HG03442 (cell line): ENCODE data around the gene IFRD2.
"Not testable (repeated sequence)": the region's sequence is repeated elsewhere in the genome, so short reads cannot be mapped to it uniquely, and the experiment has no call there.

ENCODE experiments used
- ATAC-seq: cut with Tn5 transposase; IDR thresholded peaks from one replicate; pipeline ENCODE4 v1.9.1; 2021; ENCODE audit warnings: mild to moderate bottlenecking, moderate library complexity; ENCODE audit not compliant: unreplicated experiment

The IFRD2 gene

GRCh38 chr3:50268703-50269451, 23.4 kb downstream of the IFRD2 start, which contains the start of gene SEMA3B:
Gene SEMA3B, plus strand, starts transcription at chr3:50269147. Its CDS starts 94 bp downstream, at chr3:50269241.
- ATAC-seq, result no peak

DNA sequence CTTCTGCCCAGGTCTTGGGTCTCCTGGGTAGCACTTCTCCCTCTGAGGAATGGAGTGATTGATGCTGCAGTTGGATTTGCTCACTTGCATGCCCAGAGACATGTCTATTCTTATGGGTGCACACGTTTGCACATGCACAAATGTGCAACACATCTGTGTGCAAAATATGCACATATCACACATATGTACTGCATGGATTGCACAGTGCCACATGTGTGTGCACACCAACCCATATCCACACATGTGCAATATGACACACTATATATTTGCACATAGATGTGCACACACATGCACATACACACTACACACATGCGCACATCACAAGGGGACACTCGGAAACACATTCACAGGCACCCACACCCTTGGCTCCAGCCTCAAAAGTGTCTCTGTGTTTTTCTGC, 24.0 kb downstream of the IFRD2 start:
- ATAC-seq, result no peak

- no peak for ATAC-seq
Observed at GRCh38 chr3:50267280-50267913, 24.8 kb downstream of the IFRD2 start.

DNA sequence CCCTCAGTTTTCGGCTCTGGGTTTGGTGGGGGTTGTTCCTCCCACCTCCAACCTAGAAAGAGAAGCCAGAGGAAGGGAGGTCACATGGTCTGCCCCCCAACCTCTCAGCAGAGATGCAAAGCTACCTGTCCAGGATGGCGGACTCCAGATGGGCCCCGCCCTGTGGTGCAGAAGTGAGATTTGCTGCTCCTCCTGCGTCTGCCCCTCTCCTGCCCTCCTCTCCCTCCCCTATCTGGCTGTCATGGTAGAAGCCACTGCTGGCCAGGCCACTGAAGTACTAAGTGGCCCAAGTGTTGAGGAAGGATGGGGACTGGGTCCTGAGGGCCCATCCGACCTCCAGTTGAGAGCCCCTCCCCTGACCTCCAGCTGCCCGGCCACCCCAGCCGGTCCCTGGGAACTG, 25.4 kb downstream of the IFRD2 start:
- no peak for ATAC-seq

DNA sequence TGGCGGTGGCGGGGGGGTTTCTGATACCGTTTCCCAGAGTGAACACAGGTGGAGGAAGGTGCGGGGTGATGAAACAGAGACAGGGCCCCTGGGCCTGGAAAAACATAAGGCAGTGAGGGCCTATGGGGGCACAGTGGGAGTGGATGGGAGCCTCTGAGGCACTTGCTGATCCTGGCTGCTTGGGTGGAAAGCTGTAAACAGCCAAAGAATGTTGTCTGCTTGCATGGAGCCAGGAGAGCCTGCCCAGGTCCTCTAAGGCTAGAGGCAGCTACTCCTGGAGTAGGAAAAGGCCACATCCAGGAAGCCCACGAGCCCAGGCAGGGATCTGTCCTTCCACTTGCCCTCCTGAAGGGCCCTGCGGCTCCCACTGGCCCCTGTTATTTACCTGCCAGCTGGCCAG, 26.2 kb downstream of the IFRD2 start:
- no peak for ATAC-seq

DNA sequence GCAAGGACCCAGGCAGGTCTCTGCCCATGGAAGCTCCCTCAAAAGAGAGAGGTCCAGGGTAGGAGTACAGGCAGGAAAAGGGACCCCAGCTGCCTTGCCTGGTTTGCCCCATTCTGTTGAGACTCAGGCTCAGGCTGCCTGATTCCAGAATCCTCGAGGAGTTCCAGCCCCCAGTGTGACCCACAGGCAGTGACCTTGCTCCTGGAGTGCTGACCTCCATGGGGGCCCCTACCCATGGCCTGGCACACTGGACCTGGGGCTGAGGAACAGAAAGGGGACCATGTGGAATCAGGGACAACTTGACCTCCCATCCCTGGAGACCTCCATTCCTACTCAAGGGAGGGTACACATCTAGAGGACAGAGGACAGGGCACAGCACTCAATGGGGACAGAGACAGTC, 26.7 kb downstream of the IFRD2 start:
- no peak for ATAC-seq

GRCh38 chr3:50264964-50265485, 27.2 kb downstream of the IFRD2 start:
- ATAC-seq, result no peak

DNA sequence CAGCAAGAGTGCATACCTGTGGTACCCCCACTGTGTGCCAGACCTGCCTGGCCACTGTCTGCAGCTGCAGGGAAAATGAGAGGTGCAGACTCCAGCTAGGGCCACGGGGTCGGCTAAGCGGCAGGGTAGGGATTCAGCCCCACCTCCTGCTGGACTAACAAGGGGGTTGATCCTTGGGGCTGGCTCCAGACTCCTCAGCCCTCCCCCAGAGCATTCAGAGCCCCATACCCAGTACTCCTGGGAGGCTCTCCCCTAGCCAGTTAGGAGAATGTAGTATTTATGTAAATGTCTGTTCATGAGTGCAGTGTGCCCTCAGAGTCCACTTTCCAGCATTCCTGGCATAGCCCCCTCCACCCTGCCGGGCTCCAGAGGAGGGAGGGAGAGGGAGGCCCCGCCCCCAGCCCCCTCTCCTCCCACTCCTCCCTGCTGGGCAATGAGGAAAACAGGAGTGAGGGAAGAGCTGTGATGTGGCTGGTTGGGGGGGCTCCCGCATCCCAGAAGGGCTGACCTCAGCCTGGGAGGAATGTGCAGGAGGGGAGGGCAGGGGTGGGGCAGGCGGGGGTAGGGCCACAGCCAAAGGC, 27.8 kb downstream of the IFRD2 start:
- no peak for ATAC-seq

- ATAC-seq, result no peak
Observed at GRCh38 chr3:50263478-50264382, 28.5 kb downstream of the IFRD2 start.

DNA sequence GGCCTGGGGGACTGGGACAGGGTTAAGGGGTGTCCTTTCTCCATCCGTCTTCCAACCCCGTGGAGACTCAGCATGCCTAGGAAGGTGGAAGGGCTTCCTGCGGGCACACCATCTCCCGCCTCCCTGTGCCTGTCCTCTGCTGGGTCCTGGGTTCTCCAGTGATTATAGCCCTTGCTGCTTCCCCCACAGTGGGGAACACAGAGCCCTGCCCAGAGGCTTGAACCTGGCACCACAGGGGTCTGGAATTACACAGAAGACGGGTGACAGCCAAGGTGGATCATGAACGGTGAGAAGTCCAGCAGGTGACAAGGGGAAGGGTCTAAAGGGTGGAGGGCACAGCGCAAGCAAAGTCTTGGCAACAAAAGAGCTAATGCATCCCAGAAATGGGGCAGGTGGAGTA, 29.5 kb downstream of the IFRD2 start:
- no peak for ATAC-seq

- not testable (repeated sequence) for ATAC-seq
Observed at GRCh38 chr3:50262200-50262599, 30.0 kb downstream of the IFRD2 start.

DNA sequence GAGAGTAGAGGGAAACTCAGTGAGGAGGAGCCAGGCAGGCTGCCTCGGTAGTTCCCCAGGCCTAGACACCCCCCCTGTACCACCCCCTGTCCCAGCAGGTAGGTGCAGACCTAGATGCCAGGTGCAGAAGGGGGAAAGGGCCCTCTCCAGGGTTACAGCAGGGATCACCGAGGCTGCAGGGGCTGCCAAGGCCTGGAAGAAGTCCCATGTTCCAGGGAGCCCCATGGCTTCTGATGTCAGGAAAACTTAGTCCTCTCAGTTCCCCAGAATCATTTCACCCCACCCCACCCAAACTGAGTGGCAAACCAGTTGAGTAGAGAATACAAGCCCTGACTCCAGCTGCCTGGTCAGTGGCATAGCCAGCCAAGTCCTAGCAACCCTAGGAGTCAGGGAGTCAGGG, 30.7 kb downstream of the IFRD2 start:
- no peak for ATAC-seq

GRCh38 chr3:50260942-50261441, 31.2 kb downstream of the IFRD2 start:
- no peak for ATAC-seq

DNA sequence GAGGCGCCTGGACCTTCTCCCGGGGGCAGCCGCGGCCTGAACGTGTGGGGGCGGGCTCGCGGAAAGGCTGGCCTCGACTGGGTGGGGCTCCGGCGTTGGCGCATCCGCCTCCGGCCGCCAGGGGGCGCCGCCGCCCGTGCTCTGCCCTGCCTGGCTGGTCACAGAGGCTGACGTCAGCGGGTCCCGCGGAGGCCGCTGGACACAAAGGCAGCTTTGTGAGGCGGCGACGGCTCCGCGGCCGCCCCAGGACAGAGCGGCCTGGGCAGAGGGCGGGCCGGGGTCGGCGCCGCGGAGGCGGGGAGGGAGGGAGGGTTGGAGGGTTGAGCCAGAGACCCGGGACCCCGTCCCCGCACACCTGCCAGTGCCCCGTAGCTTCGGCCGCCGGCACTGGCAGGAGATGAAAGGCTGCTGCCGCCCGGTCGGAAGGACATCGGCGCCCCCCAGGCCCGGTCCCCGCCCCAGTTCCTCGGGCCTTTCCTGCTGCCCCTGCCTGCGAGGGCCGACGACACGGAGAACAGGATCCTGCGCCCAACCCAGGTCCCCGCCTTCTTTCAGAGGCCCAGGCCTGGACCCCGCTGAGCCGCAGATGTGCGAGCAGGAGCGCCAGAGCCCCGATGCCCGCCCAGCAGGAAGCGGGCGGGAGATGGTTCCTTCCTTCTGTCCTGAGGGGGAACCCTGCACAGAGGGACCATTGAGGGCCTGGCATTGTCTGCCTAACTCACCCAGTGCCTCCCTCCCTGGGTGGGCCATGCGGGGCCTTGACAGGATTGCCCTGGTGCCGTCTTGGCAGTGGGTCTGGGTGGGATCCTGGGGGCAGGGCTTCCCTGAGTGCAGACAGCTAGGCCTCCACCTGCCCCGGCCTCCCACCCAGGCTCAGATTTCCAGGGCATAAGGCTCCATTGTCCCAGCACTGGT, 31.9 kb downstream of the IFRD2 start:
- peak; percentile 87 for ATAC-seq

GRCh38 chr3:50259432-50260026, 32.7 kb downstream of the IFRD2 start:
- ATAC-seq, result peak; percentile 17

DNA sequence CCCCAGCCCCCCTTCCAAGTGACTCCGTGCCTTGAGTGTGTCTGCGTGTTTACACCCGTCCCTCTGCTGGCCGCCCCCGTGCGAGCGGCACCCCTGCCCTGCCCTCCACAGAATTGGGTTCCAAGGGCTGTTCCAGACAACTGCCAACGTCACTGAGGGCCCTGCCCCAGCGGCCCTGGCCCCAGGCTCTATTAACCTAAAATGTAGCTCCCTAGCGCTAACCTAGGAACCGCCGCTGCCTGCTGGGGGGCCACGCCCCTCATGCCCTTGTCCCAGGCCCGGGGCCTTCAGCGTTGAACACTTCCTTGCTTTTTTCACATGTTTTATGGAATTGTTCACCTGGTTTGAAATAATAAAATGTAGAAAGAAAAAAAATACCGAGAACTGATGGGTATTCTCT, 33.2 kb downstream of the IFRD2 start:
- ATAC-seq, result no peak

- no peak for ATAC-seq
Observed at GRCh38 chr3:50258029-50258680, 34.1 kb downstream of the IFRD2 start.

DNA sequence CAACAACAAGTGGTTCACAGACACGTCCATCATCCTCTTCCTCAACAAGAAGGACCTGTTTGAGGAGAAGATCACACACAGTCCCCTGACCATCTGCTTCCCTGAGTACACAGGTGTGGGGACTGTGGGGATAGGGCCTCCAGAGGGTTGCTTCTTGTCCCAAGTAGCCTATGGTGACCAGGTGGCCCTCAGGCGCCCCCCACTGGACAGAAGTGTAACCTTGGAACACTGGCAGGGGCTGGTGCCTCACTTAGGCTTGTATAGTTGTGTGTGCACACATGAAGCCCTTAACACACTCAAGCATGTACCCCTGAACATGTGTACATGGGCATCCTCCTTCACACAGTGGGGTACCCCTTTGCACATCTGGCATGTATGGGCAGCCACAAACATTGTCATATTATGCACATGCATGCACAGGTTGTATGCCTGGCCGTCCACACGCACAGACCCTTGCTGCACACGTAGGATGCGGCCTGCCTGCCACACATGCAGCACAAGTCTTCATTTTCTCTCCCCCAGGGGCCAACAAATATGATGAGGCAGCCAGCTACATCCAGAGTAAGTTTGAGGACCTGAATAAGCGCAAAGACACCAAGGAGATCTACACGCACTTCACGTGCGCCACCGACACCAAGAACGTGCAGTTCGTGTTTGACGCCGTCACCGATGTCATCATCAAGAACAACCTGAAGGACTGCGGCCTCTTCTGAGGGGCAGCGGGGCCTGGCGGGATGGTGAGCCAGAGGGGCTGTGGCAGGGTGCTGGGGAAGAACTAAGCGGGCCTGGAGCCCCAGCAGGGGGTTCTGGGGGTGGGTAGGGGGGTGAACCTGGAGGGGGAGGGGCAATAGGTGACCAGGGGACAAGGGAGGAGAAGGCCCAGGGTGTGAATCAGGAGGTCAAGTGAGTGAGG, 35.0 kb downstream of the IFRD2 start:
- no peak for ATAC-seq
